Mammary epithelial cell (primary cell): ENCODE measurements around the gene MRAP2.

Experiments used
- CTCF ChIP-seq, 2 donors: IDR thresholded peaks in 1 of 2; conservative IDR thresholded peaks in 1 of 2; 2 replicates each; pipeline ENCODE4 v1.5.1; 2011 to 2012; ENCODE audit warnings: inconsistent platforms in 2 of 2, low read length in 2 of 2, mild to moderate bottlenecking in 2 of 2, control low read depth in 1 of 2, low read depth in 1 of 2; ENCODE audit not compliant: insufficient read depth in 1 of 2; ENCODE audit errors: extremely low read depth in 1 of 2
- EZH2 ChIP-seq: IDR thresholded peaks from 2 replicates; pipeline ENCODE4 v1.6.1; 2012; ENCODE audit warnings: low read length, inconsistent platforms, borderline replicate concordance

DNA sequence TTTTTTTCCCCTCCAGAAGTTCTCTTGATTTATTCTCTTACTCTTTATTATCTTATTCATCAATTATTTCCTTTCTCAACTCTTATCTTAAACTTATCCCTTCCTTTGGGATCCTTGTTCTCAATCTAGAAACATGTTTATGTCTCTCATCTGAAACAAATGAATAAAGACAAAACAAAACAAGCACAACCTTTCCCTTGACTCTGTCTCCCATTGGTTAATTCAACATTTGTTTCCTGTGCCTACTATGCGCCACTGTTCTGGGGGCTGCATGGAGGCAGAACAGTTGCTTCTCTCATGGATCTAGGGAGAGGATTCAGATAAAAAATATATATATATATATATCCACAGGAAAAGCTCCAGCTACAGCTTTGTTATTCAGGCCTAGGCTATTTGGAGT, 5.2 kb upstream of the MRAP2 start:
- no peak for TF ChIP-seq CTCF (conservative IDR thresholded peaks at IDR 0.05 in 1 of 2, IDR thresholded peaks at IDR 0.05 in 1 of 2; ENCODE audit: extremely low read depth in 1 of 2, insufficient read depth in 1 of 2, low read depth in 1 of 2, low read length in 2 of 2)
- TF ChIP-seq EZH2: no peak
